ENCODE results near the gene CYP1A2.

- no peak for TF ChIP-seq EZH2 (IDR thresholded peaks at IDR 0.05; ENCODE audit: borderline replicate concordance, insufficient read depth, low read depth, low read length, poor library complexity, severe bottlenecking)
- TF ChIP-seq CTCF (IDR thresholded peaks at IDR 0.05): no peak
These were observed 10.1 kb downstream of the CYP1A2 start for GRCh38 chr15:74758736-74759135.
